DND-41 (cell line): ENCODE measurements around the gene MICALL2.

Experiments
- CTCF ChIP-seq: IDR thresholded peaks from 2 replicates; pipeline ENCODE4 v1.5.1; 2012; ENCODE audit warnings: borderline replicate concordance, low read length, moderate library complexity, mild to moderate bottlenecking; ENCODE audit not compliant: poor library complexity, severe bottlenecking; ENCODE audit errors: extremely low read depth
- EZH2 ChIP-seq: IDR thresholded peaks from 3 replicates; pipeline ENCODE4 v1.6.1; 2012; ENCODE audit warnings: borderline replicate concordance, low read depth, mild to moderate bottlenecking, moderate library complexity, low read length, inconsistent platforms; ENCODE audit not compliant: severe bottlenecking

- TF ChIP-seq CTCF (no peak), EZH2 (no peak)
These were observed 7.1 kb downstream of the MICALL2 start for GRCh38 chr7:1452205-1452604.
